Spleen (tissue), 11 donors: ENCODE data around the gene L3MBTL1. TPM values are rescaled to one million over a fixed set of nuclear protein-coding genes. Genes with fewer than 3 reads are reported as not detected.

Experiments used
- DNase-seq: peaks from one replicate; pipeline ENCODE4 v3.0.0-alpha.2; 2020
- H3K27ac ChIP-seq, 8 donors: fragments of 200-600 bp; sonication (generic) in 7 of 8; 1 replicate in 4 of 8; 2 replicates in 4 of 8; pipeline versions ENCODE4 v1.5.0 to v1.8.0; 2016 to 2021; ENCODE audit warnings: inconsistent platforms in 4 of 8, mild to moderate bottlenecking in 4 of 8, moderate library complexity in 1 of 8
- H3K27me3 ChIP-seq, 7 donors: fragments of 200-600 bp; sonication (generic) in 6 of 7; replicated peaks in 1 of 7; 1 replicate in 4 of 7; 2 replicates in 3 of 7; pipeline versions ENCODE4 v1.5.0 to v1.8.0; 2016 to 2021; ENCODE audit warnings: inconsistent platforms in 3 of 7, mild to moderate bottlenecking in 1 of 7
- H3K36me3 ChIP-seq, 6 donors: fragments of 200-600 bp; sonication (generic) in 5 of 6; 1 replicate in 4 of 6; 2 replicates in 2 of 6; pipeline versions ENCODE4 v1.5.0 to v1.8.0; 2016 to 2021; ENCODE audit warnings: inconsistent platforms in 2 of 6
- H3K4me1 ChIP-seq, 6 donors: fragments of 200-600 bp; sonication (generic) in 5 of 6; 1 replicate in 3 of 6; 2 replicates in 3 of 6; pipeline versions ENCODE4 v1.5.0 to v1.8.0; 2016 to 2021; ENCODE audit warnings: inconsistent platforms in 3 of 6
- H3K4me3 ChIP-seq, 8 donors: fragments of 200-600 bp; sonication (generic) in 7 of 8; 1 replicate in 4 of 8; 2 replicates in 4 of 8; pipeline versions ENCODE4 v1.5.0 to v1.8.0; 2016 to 2021; ENCODE audit warnings: inconsistent platforms in 4 of 8, mild to moderate bottlenecking in 4 of 8, moderate library complexity in 2 of 8
- H3K9me3 ChIP-seq, 8 donors: fragments of 200-600 bp; sonication (generic) in 7 of 8; 1 replicate in 4 of 8; 2 replicates in 4 of 8; pipeline versions ENCODE4 v1.5.0 to v1.8.0; 2016 to 2021; ENCODE audit warnings: inconsistent platforms in 4 of 8
- POLR2A ChIP-seq, 3 donors: fragments of 450-650 bp; IDR thresholded peaks; one replicate each; pipeline ENCODE4 v1.5.1; 2017; ENCODE audit warnings: antibody characterized with exemption in 3 of 3, mild to moderate bottlenecking in 1 of 3
- POLR2AphosphoS5 ChIP-seq, 3 donors: sonication (generic); formaldehyde crosslinking; IDR thresholded peaks; one replicate each; pipeline ENCODE4 v1.5.1; 2017; ENCODE audit warnings: antibody characterized with exemption in 3 of 3
- WGBS, 5 donors: extraction: QIAGEN DNeasy Blood & Tissue Kit in 3 of 5; methylation state at CpG; one replicate each; pipeline versions ENCODE4 v1.1.5 to v1.1.7; 2013 to 2018; 5-methylcytosine and 5-hydroxymethylcytosine counted together
- intact Hi-C: fragments of 100-400 bp; cut with DNase I; formaldehyde crosslinking; loops from one replicate; pipeline ENCODE4 v1.15.0; 2023; ENCODE audit warnings: low total_unique reads
- polyA plus RNA-seq, 3 donors: library from polyadenylated mRNA; stranded (reverse); fragments of 200-250 nt; gene quantifications; one replicate each; pipeline ENCODE4 v1.2.1, GENCODE V29; 2013
- total RNA-seq, 7 donors: library from RNA; depleted of rRNA in 3 of 7; stranded (reverse); fragments of >200 nt in 3 of 7; fragmentation: NEBNext Ultra II Directional in 4 of 7; extraction: Animal tissue kit (Norgen Biotek cat#: 25700) in 4 of 7; gene quantifications; one replicate each; pipeline versions ENCODE4 v1.1.0 to v1.2.1, GENCODE V29; 2016 to 2021
- TF ChIP-seq, protein P1 (sequence below), 11 experiments: fragments of 200-600 bp in 7 of 11; fragments of 450-650 bp in 4 of 11; sonication (generic) in 4 of 11; IDR thresholded peaks in 8 of 11; conservative IDR thresholded peaks in 3 of 11; 1 replicate in 7 of 11; 2 replicates in 4 of 11; pipeline versions ENCODE4 v1.4.0 to v1.8.0; 2016 to 2021; ENCODE audit warnings: antibody characterized with exemption in 11 of 11, inconsistent platforms in 4 of 11, mild to moderate bottlenecking in 1 of 11
- donor health status: healthy with polysubstance abuse.
- donor health status: DM: no; HTN: no; CAD: no; lungs with moderate emphysema.
- donor health status: DM: no; HTN: no; CAD: no.
- donor health status: Bipolar disorder and iron deficiency.
- donor health status: healthy.
- donor health status: DM: no; HTN: no; CAD: no.
- donor health status: DM: yes; HTN: yes; CAD: no.

Gene L3MBTL1
- total and polyA plus RNA-seq, 10 donors = 3.1 to 19.1 (median 14.1) TPM

DNA sequence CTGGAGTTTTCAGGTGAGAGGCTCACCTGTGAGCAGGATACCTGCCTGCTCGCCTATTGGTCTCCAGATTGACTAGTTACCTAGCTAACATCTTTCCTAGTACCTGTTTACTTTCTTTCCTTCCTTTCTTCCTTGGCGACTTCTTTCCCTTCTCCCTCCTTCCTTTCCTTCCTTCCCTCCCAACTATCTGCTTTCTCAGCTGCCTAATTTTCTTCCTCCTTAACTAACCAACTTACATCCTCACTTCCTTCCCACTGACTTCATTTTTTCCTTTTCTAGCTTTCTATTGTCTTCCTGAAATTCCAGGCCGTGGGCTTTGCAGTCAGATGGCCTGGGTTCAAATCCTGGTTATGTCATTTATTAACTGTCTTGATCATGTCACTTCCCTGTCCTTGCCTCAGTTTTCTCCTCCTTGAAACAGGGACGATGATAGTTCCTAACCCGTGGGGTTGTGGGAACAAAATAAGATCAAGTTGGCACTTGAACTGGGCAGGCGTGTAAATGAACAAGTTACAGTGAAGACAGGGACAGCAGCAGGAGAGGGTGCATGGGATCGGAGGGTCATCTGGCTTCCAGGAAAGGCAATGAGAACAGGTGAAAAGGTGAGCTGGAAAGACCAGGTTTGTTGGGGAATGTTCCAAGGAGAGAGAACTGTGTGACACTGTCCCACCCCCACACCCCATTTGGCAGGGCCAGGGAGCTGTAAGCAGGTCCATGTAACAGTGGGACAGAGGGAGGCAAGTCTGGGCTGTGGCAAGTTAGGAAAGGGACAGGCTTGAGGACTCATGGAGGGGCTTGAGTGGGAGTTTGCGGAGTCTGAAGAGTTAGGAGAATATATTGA, 51.9 kb downstream of the L3MBTL1 start:
- peak; percentile 31 for DNase-seq
- H3K4me3 ChIP-seq = no peak overlapping the region
- no peak overlapping the region for H3K27ac ChIP-seq
- no peaks in the 10 kb centered on the region for H3K36me3 ChIP-seq
- intact Hi-C loops = no loop called here
- peaks cover 0 to 30% (median 3%) of the 10 kb centered on the region in 6 donors for H3K4me1 ChIP-seq
- WGBS, 5 donors = 72 to 84% (median 83%) methylated on average over 8 of the region's 8 CpGs
- no peaks in the 10 kb centered on the region for H3K9me3 ChIP-seq
- TF ChIP-seq, protein P1, sequence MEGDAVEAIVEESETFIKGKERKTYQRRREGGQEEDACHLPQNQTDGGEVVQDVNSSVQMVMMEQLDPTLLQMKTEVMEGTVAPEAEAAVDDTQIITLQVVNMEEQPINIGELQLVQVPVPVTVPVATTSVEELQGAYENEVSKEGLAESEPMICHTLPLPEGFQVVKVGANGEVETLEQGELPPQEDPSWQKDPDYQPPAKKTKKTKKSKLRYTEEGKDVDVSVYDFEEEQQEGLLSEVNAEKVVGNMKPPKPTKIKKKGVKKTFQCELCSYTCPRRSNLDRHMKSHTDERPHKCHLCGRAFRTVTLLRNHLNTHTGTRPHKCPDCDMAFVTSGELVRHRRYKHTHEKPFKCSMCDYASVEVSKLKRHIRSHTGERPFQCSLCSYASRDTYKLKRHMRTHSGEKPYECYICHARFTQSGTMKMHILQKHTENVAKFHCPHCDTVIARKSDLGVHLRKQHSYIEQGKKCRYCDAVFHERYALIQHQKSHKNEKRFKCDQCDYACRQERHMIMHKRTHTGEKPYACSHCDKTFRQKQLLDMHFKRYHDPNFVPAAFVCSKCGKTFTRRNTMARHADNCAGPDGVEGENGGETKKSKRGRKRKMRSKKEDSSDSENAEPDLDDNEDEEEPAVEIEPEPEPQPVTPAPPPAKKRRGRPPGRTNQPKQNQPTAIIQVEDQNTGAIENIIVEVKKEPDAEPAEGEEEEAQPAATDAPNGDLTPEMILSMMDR (IDR thresholded peaks at IDR 0.05 in 8 of 11, conservative IDR thresholded peaks at IDR 0.05 in 3 of 11) = no peak
- TF ChIP-seq POLR2A (IDR thresholded peaks at IDR 0.05) (no peak), POLR2AphosphoS5 (IDR thresholded peaks at IDR 0.05) (no peak)
- no peaks in the 10 kb centered on the region for H3K27me3 ChIP-seq

DNA sequence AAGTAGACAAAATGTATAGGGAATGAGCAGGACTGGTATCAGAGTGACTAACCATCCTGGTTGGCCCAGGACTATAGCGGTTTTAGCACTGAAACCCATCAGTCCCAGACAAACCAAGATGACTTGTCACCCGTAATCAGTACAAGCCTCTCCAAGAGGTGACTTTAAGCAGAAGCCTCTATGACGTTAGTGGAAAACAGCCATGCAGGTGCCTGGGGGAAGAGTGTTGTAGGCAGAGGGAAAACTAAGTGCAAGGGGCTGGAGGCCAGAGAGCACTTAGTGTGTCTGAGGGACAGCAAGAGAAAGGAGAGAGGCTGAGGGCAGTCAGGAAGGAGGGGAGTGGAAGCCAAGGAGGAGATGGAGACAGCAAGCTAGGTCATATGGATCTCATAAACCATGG, 53.5 kb downstream of the L3MBTL1 start:
- TF ChIP-seq POLR2A (IDR thresholded peaks at IDR 0.05) (no peak), POLR2AphosphoS5 (IDR thresholded peaks at IDR 0.05) (no peak)
- TF ChIP-seq, protein P1 (IDR thresholded peaks at IDR 0.05 in 8 of 11, conservative IDR thresholded peaks at IDR 0.05 in 3 of 11) = no peak
- Histone ChIP-seq H3K4me1 (peaks cover 0 to 28% (median 3%) of the 10 kb centered on the region in 6 donors), H3K36me3 (no peaks in the 10 kb centered on the region), H3K27ac (no peak overlapping the region), H3K27me3 (no peaks in the 10 kb centered on the region), H3K9me3 (no peaks in the 10 kb centered on the region), H3K4me3 (no peak overlapping the region)
- WGBS, 5 donors = 85 to 91% (median 88%) methylated on average over 3 of the region's 3 CpGs
- intact Hi-C loops = no loop called here
- DNase-seq = peak; percentile 1

DNA sequence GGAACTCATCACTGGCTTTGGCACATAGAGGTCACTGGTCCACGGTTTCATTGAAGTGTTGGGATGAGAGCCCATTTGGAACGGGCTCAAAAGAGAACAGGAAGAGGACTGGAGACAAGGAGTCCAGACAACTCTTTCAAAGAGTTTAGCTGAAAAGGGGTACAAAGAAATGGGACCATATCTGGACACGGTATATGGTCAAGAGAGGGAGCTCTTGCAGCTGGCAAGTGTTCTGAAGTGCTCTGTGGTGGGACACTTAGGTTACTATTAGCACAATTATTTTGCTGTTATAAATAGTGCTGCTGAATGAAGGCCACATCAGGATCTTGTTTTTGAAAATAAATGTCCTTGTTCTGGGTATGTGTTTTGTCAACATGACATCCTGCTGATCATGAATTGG, 55.9 kb downstream of the L3MBTL1 start:
- no peaks in the 10 kb centered on the region for H3K27me3 ChIP-seq
- peak overlapping the region in 3 of 8 donors; percentile 24 to 27 (median 26) for H3K27ac ChIP-seq
- H3K9me3 ChIP-seq = no peaks in the 10 kb centered on the region
- 31 to 54% (median 40%) methylated on average over 3 of the region's 3 CpGs for WGBS, 5 donors
- DNase-seq = no peak
- intact Hi-C loops = no loop called here
- H3K4me1 ChIP-seq = peaks cover 0 to 5% (median 0%) of the 10 kb centered on the region in 6 donors
- H3K36me3 ChIP-seq = no peaks in the 10 kb centered on the region
- no peak for TF ChIP-seq POLR2AphosphoS5 (IDR thresholded peaks at IDR 0.05)
- TF ChIP-seq, protein P1 (IDR thresholded peaks at IDR 0.05 in 8 of 11, conservative IDR thresholded peaks at IDR 0.05 in 3 of 11) = no peak
- TF ChIP-seq POLR2A (IDR thresholded peaks at IDR 0.05) = no peak
- H3K4me3 ChIP-seq = no peak overlapping the region

DNA sequence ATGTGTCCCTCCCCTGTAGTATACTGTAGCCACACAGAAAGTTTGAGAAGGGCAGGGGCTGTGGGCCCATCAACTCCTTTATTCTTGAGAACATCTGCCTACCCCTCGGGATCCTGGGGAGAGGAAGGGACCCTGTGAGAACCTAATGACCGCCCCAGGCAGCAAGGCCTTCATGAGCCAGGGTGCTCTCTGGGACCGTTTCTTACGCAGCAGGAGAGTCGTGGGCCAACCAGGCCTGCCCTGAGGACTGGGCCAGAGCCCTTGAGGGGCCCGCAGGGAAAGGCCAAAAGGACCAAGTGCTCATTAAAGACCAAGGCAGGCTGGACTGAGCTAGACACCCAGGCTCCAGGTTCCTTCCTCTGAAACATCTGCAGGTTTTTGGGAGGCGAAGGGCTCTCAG, 56.5 kb downstream of the L3MBTL1 start:
- no peak overlapping the region for H3K4me3 ChIP-seq
- WGBS, 5 donors = 86 to 98% (median 95%) methylated on average over 7 of the region's 7 CpGs
- H3K27ac ChIP-seq = peak overlapping the region in 4 of 8 donors; percentile 5 to 27 (median 25)
- no peaks in the 10 kb centered on the region for H3K4me1 ChIP-seq
- H3K27me3 ChIP-seq = no peaks in the 10 kb centered on the region
- intact Hi-C loops = no loop called here
- no peaks in the 10 kb centered on the region for H3K36me3 ChIP-seq
- no peak for DNase-seq
- TF ChIP-seq POLR2A (IDR thresholded peaks at IDR 0.05) (no peak), POLR2AphosphoS5 (IDR thresholded peaks at IDR 0.05) (no peak)
- TF ChIP-seq, protein P1 (IDR thresholded peaks at IDR 0.05 in 8 of 11, conservative IDR thresholded peaks at IDR 0.05 in 3 of 11) = no peak
- H3K9me3 ChIP-seq = no peaks in the 10 kb centered on the region
